HL-60/S4 treated with phorbol 12-myristate 13-acetate at 8.2 ng/mL for 4 days and 3 days (cell line): ENCODE results near the gene USPL1.
"Not testable (repeated sequence)": the region's sequence is repeated elsewhere in the genome, so short reads cannot be mapped to it uniquely, and the experiment has no call there.

Experiments used
- in situ Hi-C: fragments of 300-500 bp; cut with MboI; formaldehyde crosslinking; loops from 2 replicates; pipeline ENCODE4 v1.15.0; 2022; ENCODE audit warnings: low sequenced_read_pairs

USPL1 gene

GRCh38 chr13:30615481-30615865 lies 2.2 kb upstream of the USPL1 start:
- in situ Hi-C loops: no loop called here

DNA sequence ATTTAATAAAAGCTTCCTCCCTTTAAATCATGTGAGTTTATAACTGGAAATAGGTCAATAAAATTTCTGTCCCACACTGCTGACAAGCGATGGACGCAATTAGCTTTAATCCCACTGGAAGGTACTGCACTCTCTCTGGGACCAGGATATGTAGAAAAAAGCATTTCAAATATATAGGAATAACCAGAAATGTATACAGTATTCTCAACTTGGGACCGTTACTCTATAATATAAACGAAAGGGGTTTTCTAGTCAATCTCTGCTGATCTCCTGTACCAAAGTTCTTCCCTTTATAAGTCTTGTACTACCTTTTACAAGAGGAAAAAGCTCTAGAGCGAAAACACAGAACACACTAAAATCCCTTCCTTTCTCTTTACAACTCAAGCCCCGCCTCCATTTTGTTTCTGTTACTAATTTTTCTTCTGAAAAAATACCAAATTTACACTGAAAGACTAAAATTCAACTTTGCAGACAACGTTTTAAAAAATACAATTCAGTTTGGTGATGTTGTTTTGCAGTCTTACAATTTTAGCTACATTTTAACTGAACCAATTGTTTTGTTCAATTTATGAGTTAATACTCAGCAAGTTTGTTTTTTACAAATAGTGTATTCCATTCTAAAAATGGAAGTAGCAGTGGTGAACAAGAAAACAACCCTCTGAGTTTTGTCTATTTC lies 1.7 kb upstream of the USPL1 start:
- in situ Hi-C loops: no loop called here

- in situ Hi-C loops: no loop called here
Observed at GRCh38 chr13:30616927-30617314, 799 bp upstream of the USPL1 start.

DNA sequence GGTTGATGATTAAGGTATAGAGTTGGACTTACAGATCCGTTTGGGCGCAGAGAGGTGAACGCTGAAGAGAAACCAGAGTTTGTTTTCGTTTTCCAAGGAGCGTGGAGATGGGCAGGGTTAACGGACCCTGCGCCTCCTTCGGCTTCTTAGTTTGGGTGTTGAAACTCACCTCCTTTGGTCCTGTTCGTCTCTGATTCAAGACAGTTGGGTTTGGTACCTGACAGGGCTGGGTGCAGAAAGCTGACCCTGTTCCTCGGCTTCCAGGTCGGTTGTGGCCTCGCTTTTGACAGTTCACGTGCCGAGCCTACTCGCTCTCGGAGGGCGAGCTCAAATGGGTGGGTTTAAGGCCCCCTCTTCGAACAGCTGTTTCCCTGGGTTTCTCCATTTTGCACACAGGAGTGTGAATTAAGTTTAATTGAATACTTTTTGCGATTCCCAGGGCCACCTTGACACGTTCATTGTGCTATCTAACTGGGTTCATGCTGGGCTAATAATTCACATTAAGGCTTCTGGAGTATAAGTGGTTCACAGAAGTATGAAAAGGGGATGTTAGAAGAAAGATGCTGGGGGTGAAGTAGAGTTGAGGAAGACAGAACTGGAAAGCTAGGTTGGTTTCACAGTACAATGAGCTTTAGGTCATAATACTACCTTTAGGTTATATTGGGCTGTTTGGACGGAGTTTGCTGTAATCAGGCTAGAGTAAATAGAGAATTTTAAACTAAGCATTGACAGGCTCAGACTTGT lies 638 bp downstream of the USPL1 start:
- in situ Hi-C loops: no loop called here

GRCh38 chr13:30618930-30619279 lies 1.2 kb downstream of the USPL1 start:
- in situ Hi-C loops: no loop called here

DNA sequence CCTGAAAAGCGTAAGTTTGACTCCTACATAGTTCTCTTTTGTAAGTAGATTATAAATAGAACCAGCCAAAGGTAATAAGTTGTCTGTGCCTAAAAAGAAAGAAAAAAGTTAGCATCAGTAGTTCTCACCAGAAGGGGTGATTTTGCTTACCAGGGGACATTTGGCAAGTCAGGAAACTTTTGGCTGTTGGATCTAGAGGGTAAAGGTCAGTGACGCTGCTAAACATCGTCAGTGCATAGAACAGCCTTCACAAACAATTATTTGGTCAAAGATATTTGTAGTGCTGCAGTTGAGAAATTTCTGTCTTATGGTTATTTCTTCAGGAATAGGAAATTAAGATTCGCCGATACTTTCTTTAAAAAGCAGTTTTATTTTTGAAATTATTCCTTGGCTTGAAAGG lies 2.0 kb downstream of the USPL1 start:
- in situ Hi-C loops: no loop called here

DNA sequence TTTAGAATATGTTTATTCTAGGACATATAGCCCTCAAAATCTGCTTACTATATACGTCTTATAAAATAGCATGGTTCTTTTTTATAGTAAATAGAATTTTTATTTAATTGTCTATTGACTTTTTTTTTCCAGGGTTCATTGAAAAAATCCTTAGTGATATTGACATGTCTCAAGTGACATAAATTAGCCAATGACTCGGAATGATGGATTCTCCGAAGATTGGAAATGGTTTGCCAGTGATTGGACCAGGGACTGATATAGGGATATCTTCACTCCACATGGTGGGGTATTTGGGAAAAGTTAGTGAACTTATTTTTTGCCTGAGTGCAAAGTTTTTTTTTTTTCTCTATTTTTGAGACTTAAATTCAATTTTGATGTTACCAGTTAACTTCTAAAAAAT lies 3.2 kb downstream of the USPL1 start:
- in situ Hi-C loops: no loop called here

DNA sequence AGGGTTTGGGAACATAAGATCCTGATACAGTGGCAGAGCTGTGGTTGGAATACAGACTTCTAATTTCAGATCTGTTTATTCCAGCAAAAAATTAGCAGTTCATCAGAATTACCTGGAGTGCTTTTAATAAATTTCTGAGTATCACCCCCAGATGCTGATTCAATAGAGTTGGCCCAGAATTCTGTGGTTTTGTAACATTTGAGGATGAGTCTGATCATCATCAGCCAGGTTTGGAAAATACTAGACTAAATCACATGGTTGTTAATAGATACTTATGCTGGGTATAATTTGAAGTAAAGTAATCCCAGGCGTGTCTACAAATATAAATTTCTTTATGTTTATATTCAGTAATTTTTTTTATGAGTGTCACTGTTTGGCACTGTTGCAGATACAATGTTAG lies 4.8 kb downstream of the USPL1 start:
- in situ Hi-C loops: no loop called here

DNA sequence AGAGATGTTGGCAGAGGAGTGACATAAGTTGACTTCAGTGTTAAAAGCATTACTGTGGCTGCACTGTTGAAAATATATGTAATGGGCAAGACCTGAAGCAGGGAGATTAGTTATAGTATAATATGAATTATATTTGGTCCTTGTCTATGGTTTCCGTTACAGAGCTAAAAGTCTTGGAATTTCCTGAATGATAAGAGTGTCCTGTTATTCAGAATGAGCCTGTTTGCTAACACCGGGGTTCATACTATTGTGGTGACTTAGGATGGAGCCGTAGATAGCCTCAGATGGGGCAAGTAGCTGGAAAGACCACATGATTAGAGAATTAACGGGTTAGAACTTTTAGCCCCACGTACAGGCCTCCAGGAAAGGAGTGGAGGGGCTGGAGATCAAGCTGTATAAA lies 5.7 kb downstream of the USPL1 start:
- in situ Hi-C loops: no loop called here

DNA sequence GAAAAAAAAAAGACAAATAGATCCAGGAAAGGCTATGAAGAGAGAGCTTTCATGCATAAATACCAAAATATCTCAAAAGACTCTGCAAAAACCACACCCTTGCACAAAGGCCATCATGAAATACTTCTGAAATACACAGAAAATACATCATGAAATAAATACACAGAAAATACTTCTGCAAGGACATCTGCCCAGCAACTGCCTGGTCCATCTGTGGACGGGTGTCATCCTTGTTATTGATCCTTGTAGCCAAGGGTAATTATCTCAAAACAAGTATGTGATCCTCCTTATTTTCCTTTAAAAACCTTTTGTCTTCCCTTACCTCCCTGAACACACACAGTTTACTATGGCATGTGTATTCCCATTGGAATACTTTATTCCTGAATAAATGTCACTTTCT lies 6.9 kb downstream of the USPL1 start:
- in situ Hi-C loops: no loop called here

DNA sequence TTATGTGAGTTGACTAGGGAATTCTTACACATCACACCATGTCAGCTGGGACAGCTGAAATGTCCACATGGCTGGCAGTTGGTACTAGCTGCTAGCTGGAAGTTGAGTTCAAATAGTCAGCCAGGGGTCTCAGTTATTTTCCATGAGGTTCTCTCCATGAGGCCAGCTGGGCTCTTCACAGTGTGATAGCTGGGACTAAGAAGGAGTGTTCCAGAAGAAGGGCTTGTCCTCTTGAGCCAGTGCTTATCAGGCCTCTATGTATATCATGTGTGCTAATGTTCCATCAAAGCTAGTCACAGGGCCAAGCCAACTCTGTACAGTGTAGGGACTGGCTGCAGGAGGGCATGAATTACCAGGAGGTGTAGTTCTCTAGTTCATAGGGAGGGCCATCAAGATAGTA lies 11.8 kb downstream of the USPL1 start:
- in situ Hi-C loops: no loop called here

DNA sequence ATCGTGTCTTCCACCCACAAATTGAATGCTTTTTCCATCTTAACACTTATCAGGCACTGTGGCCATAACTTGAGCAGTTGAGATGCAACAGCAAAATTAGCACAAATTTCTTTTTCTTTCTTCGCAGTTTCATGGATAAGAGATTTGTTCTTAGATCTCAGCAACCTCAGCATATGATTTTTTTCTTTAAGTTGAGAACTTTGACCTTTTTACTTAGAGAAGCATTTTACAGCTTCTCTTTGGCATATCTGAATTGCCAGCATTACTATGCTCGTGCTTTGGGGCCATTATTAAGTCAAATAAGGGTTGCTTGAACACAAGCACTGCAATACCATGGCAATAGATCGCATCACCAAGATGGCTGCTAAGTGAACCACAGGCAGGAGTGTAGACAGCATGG lies 16.1 kb downstream of the USPL1 start:
- in situ Hi-C loops: no loop called here

- in situ Hi-C loops: no loop called here
Observed at GRCh38 chr13:30634838-30635237, 17.1 kb downstream of the USPL1 start.

- in situ Hi-C loops: no loop called here
Observed at GRCh38 chr13:30638301-30638700, 20.6 kb downstream of the USPL1 start.

GRCh38 chr13:30639671-30640070 lies 22.0 kb downstream of the USPL1 start:
- in situ Hi-C loops: no loop called here

DNA sequence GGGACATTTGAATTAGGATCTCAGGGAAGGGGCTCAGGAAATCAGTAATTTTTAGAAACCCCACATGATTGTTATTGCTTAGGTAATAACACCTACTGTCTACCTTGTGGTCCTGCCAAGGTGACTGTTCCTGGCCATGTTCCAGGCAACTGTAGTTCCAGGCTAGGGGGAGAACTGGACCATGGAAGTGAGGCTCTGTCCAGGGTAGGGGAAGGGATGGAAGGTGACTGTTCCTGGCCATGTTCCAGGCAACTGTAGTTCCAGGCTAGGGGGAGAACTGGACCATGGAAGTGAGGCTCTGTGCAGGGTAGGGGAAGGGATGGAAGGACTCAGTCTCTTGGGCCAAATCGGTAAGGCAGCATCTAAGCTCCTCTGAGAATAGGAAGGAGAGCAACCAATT lies 23.5 kb downstream of the USPL1 start:
- in situ Hi-C loops: not testable (repeated sequence)

DNA sequence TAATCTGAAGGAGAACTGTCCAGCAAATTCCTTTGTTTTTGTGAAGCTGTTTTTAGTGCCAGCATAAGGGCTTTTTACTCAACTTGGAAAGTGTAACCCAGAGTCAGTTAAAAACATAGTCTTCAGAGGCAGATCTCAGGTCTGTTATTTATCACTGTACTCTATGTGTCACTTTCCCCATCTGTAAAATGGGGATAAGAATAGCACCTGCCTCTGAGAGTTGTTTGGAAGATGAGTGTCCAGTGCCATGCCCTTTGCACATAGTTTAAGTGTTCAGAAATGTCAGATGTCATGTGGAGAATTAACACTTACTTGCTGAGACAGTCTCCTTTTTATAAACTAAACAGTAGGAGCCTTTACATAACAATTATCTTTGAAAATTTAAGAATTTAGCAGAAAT lies 27.9 kb downstream of the USPL1 start:
- in situ Hi-C loops: no loop called here

- in situ Hi-C loops: no loop called here
Observed at GRCh38 chr13:30647420-30647819, 29.7 kb downstream of the USPL1 start.

DNA sequence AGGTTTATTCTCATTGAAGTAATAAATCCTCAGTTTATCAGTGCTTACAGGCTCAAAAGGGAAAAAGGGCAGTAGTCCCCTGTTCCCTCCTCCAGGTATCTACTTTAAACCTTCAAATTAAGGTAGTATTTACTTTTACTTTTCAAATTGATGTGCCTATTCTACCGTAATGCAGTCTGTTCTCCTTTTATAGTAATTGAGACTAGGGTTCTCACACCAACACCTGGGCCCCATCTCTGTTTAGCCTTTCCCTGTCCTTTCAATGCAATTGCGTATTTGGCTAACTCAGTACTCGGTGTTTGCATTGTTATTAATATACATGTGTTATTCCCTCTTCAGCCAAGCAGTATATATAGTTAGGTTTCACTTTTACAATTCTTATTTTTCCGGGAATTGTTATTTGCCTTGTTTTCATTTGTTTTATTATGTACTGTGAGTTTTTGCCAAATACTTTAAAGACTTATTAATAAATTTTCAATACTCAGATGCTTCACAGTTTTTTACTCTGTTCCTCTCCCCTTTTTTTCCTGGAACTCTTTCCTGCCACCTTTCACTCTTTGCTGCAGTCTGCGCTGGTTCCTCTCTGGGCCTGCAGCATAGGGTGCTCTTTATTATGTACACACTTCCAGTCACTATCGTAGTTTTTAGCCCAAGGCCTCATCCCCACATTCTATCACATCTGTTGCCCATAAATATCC lies 30.3 kb downstream of the USPL1 start:
- in situ Hi-C loops: no loop called here

- in situ Hi-C loops: no loop called here
Observed at GRCh38 chr13:30648522-30649012, 30.8 kb downstream of the USPL1 start.

GRCh38 chr13:30651648-30652047 lies 33.9 kb downstream of the USPL1 start:
- in situ Hi-C loops: not testable (repeated sequence)

DNA sequence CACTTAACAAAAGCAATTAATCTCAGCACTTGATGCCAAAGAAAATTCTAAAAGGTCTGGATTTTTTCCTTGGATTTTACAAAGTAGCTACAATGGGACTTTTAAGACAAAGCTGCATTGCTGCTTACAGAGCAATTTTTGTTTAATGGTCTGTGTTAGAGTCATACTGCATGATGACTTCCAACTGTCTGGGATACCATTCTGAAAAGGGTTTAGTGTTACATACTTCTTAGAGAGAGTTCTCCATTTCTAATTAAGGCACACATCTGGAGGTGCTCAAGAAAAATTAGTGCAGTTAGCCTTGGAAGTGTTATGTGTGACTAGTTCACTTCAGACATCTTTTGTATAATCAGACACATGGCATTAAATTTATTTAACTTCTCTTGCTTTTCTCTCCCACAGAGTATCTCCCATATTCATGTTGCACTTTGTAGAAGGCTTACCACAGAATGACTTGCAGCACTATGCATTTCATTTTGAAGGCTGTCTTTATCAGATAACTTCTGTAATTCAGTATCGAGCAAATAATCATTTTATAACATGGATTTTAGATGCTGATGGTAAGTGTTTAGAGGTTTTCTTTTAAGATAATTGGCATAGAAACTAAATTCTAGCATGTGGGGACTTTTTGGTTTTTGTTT lies 35.1 kb downstream of the USPL1 start:
- in situ Hi-C loops: no loop called here
